ENCODE measurements around the gene CDKAL1.

The CDKAL1 gene

DNA sequence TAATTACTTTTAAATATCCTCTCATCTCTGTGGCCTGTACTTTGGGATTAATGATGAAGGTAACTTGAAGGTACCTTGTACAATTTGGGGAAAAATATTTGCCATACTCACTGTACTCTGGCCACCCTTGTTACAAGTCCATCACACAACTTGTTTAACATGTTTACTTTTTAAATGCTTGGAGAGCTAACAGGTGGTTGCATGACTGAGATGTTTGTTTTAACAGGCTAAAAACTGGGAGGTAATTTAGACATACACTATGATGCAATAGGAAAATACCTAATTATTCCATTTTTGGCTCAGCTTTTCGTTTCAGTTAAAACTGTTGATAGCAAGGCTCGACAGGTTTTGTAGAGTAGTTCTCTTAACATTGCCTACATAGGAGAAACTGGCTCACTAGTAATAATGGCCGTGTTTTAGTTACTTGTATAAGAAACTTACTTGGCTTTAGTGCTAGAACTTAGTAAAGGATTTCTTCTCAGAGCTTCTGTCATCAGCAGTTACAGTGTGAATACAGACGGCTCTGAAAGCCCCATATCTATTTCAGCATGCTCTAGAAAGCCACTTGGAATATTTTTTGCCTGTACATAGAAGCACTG, 569.5 kb downstream of the CDKAL1 start:
- Histone ChIP-seq H3K27me3 (no peaks in the 10 kb centered on the region), H3K9me3 (no peaks in the 10 kb centered on the region), H3K36me3 (no peaks in the 10 kb centered on the region), H3K4me3 (ENCODE audit: low read depth, low read length) (no peak overlapping the region), H3K4me1 (no peaks in the 10 kb centered on the region; the same call in 1 of the 2 replicates)
- no peak for DNase-seq
- TF ChIP-seq CTCF (IDR thresholded peaks at IDR 0.05; ENCODE audit: low read depth, low read length) = no peak

- Histone ChIP-seq H3K27me3 (no peaks in the 10 kb centered on the region), H3K36me3 (no peaks in the 10 kb centered on the region), H3K9me3 (no peaks in the 10 kb centered on the region), H3K4me3 (ENCODE audit: low read depth, low read length) (no peak overlapping the region), H3K4me1 (no peaks in the 10 kb centered on the region; the same call in 1 of the 2 replicates)
- no peak for TF ChIP-seq CTCF (IDR thresholded peaks at IDR 0.05; ENCODE audit: low read depth, low read length)
- DNase-seq = no peak
These were observed 570.0 kb downstream of the CDKAL1 start for GRCh38 chr6:21104288-21104687.

- DNase-seq = no peak
- H3K36me3 ChIP-seq = no peaks in the 10 kb centered on the region
- H3K27me3 ChIP-seq = no peaks in the 10 kb centered on the region
- no peak overlapping the region for H3K4me3 ChIP-seq (ENCODE audit: low read depth, low read length)
- H3K9me3 ChIP-seq = no peaks in the 10 kb centered on the region
- H3K4me1 ChIP-seq = 0 out of 2 replicates have a peak, but pooled peaks cover 4% of the 10 kb centered on the region
- TF ChIP-seq CTCF (IDR thresholded peaks at IDR 0.05; ENCODE audit: low read depth, low read length) = no peak
These were observed 573.5 kb downstream of the CDKAL1 start for GRCh38 chr6:21107796-21108195.

DNA sequence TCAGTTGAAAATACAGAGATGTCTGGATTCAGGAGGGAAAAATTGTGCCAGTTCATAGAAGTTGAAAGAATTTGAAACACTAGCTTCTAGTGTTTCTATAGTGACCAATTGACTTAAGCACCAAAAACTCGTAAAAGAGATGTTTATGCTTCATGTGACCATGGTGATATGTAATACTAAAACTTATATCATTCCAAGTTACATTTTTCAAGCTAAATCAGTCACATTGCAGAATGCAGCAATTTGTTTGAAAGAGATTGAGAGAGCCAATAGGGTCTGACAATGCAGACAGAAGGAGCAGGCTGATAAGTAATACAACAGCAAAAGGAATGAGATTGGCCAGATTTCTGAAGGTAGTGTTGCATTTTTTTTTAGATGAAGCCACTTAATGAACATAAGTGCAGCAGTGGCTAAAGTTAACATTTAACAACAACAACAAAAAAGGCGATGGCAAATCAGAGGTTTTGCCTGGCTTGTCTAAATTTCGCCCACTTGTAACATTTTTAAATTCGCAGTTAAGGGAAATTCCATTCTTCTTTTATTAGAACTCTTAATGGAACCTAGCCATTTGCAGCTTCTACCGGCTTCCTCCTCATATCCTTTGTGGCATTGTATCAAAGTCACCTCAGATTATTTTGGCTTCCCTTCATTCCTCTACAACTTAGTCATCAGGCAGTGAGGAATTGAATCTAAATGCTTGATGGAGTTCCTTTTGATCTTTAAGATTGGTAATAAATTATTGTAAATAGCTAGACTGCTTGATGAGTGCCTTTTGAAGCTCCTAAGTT, 575.3 kb downstream of the CDKAL1 start:
- Histone ChIP-seq H3K4me3 (ENCODE audit: low read depth, low read length) (no peak overlapping the region), H3K9me3 (no peaks in the 10 kb centered on the region), H3K4me1 (peaks cover 4% of the 10 kb centered on the region; the same call in 1 of the 2 replicates), H3K27me3 (no peaks in the 10 kb centered on the region), H3K36me3 (no peaks in the 10 kb centered on the region)
- DNase-seq = no peak
- TF ChIP-seq CTCF (IDR thresholded peaks at IDR 0.05; ENCODE audit: low read depth, low read length) = no peak

- no peak for DNase-seq
- no peaks in the 10 kb centered on the region for H3K36me3 ChIP-seq
- TF ChIP-seq CTCF (IDR thresholded peaks at IDR 0.05; ENCODE audit: low read depth, low read length) = no peak
- no peak overlapping the region for H3K4me3 ChIP-seq (ENCODE audit: low read depth, low read length)
- H3K9me3 ChIP-seq = no peaks in the 10 kb centered on the region
- no peaks in the 10 kb centered on the region for H3K27me3 ChIP-seq
- peaks cover 7% of the 10 kb centered on the region for H3K4me1 ChIP-seq
These were observed 576.4 kb downstream of the CDKAL1 start for GRCh38 chr6:21110684-21111083.

All from BE2C (cell line).